GM21786 (cell line): ENCODE results near the gene KERA.
"Not testable (repeated sequence)": the region's sequence is repeated elsewhere in the genome, so short reads cannot be mapped to it uniquely, and the experiment has no call there.

Source experiments
- ATAC-seq: cut with Tn5 transposase; IDR thresholded peaks from one replicate; pipeline ENCODE4 v1.9.1; 2021; ENCODE audit not compliant: unreplicated experiment

The KERA gene

GRCh38 chr12:91057368-91058165, at the start of gene KERA:
KERA (minus strand) TSS chr12:91058024; CDS start chr12:91056281, 1,743 bp downstream.
- no peak for ATAC-seq

DNA sequence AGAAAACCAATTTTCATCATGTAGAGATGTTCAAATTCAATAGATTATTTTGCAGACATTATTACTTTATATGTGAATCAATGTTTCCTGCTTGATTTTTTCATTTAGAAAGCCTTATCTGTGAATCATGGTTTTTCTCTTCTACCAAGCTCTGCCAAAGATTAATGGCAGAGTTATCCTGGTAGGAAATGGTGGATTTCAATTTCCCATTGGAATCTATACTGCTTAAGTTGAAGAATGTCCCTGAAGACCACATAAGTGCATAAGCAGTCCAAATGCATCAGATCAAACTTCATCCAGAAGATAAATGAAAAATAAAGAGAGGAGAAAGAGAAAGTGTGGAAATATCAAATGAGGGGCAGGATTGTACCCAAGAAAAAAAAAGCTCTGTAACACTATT, 48.5 kb upstream of the KERA start:
- ATAC-seq: no peak

DNA sequence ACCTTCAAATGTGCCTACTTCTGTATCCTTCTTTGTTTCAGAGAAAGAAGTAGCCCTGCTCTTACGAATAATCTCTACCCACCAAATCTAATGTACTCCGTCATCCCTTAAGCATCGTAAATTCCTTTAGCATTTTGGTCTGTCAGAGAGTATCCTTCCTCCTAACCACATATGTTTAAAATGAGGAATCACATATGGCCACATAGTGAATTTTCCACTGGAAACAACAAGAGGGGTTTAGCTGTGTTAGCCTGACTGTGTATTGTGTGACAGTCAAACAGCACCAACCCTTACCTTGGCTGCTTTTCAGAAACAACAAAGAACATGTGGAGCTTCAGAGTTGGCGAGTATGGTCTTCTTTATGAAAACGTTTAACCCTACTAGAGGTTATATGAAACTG, 48.0 kb upstream of the KERA start:
- no peak for ATAC-seq

- peak; percentile 53 for ATAC-seq
Observed at GRCh38 chr12:91104812-91105466, 47.1 kb upstream of the KERA start.

DNA sequence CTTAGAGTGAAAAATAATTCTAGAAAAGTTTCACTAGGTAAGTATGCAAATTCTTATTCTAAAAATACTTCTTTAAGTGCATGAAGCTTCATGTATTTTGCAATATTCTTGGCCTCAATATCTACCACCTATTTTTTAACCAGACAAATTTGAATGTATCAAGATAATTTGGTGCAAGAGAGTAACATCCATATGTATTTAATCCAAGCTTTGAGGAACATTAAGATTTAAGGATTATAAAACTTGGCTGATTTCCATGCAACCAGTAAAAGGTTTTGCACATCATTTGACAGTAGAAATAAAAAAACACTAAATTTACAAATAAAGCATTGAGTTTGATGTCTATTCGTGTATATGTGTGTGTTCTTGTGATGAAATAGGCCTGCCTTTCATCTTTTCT, 45.8 kb upstream of the KERA start:
- no peak for ATAC-seq

GRCh38 chr12:91103101-91103500, 45.3 kb upstream of the KERA start:
- ATAC-seq: no peak

- ATAC-seq: no peak
Observed at GRCh38 chr12:91100906-91101305, 43.1 kb upstream of the KERA start.

GRCh38 chr12:91099836-91100235, 42.0 kb upstream of the KERA start:
- no peak for ATAC-seq

- no peak for ATAC-seq
Observed at GRCh38 chr12:91099341-91099740, 41.5 kb upstream of the KERA start.

- ATAC-seq: no peak
Observed at GRCh38 chr12:91098941-91099340, 41.1 kb upstream of the KERA start.

GRCh38 chr12:91098461-91098860, 40.6 kb upstream of the KERA start:
- no peak for ATAC-seq

- ATAC-seq: no peak
Observed at GRCh38 chr12:91094957-91095356, 37.1 kb upstream of the KERA start.

- ATAC-seq: no peak
Observed at GRCh38 chr12:91094032-91094662, 36.3 kb upstream of the KERA start.

- no peak for ATAC-seq
Observed at GRCh38 chr12:91093341-91093740, 35.5 kb upstream of the KERA start.

DNA sequence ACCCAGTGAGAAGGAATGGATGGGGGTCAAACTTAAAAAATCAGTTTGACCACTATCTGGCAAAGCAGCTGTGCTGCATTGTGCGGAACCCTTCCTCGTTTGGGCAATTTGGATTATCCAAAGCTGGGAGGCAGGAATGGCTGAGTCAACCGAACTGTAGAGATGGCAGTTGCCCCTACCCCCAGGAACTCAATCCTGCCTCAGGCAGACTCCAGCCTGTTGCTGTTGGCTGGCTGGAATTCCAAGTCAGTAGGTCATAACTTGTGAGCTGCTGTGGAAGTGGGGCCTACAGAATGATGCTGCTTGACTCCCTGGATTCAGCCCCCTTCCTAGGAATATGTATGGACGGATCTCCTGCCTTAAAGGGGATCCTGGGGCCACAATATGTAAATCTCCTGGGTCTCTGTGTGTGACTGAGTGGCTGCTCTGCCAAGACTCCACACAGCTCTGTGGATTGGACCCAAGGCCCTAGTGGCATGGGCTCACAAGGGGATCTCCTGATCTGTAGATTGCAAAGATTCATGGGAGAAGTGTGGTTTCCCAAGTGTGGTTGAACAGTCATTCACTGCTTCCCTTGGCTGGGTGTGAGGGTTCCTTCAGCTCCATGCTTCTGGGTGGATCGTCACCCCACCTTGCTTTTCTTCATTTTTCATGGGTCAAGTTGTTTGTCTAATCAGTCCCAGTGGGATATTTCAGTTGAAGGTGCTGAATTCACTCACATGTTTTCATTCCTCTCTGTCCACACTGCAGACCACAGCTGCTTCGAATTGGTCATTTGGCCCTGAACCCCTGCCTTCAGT, 34.3 kb upstream of the KERA start:
- ATAC-seq: no peak

- not testable (repeated sequence) for ATAC-seq
Observed at GRCh38 chr12:91089953-91090352, 32.1 kb upstream of the KERA start.

GRCh38 chr12:91080041-91080440, 22.2 kb upstream of the KERA start:
- ATAC-seq: no peak

- no peak for ATAC-seq
Observed at GRCh38 chr12:91078501-91078900, 20.7 kb upstream of the KERA start.

GRCh38 chr12:91077228-91077954, 19.6 kb upstream of the KERA start:
- ATAC-seq: no peak

DNA sequence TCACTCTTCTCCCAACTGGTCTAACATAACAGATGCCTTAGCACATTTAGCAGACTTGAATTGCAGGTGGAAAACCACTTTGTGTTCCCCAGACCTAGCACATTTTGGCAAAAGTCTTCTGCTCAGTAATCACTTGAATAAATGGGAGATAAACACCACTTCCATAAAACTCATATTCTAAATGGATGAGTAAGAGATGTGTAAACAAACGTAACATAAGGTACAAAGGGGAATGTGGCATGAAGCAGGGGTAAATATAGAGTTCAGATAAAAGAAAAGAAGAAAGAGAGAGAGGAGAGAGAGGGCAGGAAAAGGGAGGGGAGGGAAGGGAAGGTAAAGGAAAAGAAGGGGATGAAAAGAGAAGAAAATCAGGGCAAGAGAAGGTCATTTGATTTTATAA, 17.0 kb upstream of the KERA start:
- no peak for ATAC-seq
